Measurements from ENCODE around the gene SLC8A1.

GRCh38 chr2:40097691-40098385 lies 354.1 kb downstream of the SLC8A1 start:
- TF ChIP-seq POLR2AphosphoS5 (IDR thresholded peaks at IDR 0.05), result no peak
- no peak for TF ChIP-seq CTCF (IDR thresholded peaks at IDR 0.05)
